Neural progenitor cell (in vitro differentiated cells): ENCODE data around the gene TSPAN18.

Experiments used
- CTCF ChIP-seq: fragments of 200-600 bp; sonication (generic); IDR thresholded peaks from 2 replicates; pipeline ENCODE4 v1.5.1; 2017; ENCODE audit warnings: antibody characterized with exemption, mild to moderate bottlenecking
- EZH2 ChIP-seq: fragments of 200-600 bp; sonication (generic); IDR thresholded peaks from 2 replicates; pipeline ENCODE4 v1.6.1; 2017; ENCODE audit warnings: antibody characterized with exemption, mild to moderate bottlenecking, moderate library complexity
- EZH2phosphoT487 ChIP-seq: fragments of 200-600 bp; sonication (generic); IDR thresholded peaks from 2 replicates; pipeline ENCODE4 v1.6.1; 2017; ENCODE audit warnings: antibody characterized with exemption

GRCh38 chr11:44733877-44734276, 7.1 kb downstream of the TSPAN18 start:
- no peak for TF ChIP-seq CTCF
- no peak for TF ChIP-seq EZH2
- TF ChIP-seq EZH2phosphoT487, result no peak
